Hematopoietic multipotent progenitor cell treated with erythropoietin and hydrocortisone succinate and interleukin-3 and kit ligand, for 15 days (in vitro differentiated cells): ENCODE data around the gene SYT7.

Source experiments
- DNase-seq: peaks from one replicate; pipeline ENCODE4 v3.0.0-alpha.2; 2015; ENCODE audit warnings: low spot score

SYT7 gene

DNA sequence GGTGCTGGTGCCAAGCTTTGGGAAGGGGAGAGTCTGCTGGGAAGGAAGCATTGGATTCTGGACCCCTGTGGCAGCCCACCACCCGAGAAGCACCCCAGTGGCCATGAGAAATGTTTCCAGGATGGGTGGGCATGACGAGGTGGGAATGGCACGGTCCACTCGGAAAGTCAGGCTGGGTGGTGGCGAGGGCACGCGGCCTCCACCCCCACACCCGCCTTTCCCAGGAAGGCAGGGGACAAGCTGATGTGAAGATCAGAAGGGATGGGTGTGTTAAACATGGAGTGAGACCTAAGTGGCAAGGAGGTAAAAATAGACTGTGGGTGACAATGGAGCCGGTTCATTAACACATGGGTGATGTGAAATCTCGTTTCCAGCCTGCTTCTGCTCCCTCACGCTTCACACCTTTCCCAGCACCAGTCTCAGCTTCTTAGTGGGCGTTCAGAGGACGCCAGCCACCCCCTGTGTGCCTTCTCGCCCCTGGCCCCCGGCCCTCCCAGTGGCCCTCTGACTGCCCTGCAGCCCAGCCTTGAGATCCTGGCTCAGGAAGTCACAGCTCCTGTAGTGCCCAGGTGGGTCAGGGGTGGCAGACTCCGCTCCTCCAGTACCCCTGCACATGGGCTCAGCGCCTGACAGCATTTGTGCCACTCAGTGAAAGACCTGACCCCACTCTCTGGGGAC is 44.7 kb downstream of the SYT7 start:
- no peak for DNase-seq

- no peak for DNase-seq
These were observed 45.7 kb downstream of the SYT7 start for GRCh38 chr11:61534933-61535839.

DNA sequence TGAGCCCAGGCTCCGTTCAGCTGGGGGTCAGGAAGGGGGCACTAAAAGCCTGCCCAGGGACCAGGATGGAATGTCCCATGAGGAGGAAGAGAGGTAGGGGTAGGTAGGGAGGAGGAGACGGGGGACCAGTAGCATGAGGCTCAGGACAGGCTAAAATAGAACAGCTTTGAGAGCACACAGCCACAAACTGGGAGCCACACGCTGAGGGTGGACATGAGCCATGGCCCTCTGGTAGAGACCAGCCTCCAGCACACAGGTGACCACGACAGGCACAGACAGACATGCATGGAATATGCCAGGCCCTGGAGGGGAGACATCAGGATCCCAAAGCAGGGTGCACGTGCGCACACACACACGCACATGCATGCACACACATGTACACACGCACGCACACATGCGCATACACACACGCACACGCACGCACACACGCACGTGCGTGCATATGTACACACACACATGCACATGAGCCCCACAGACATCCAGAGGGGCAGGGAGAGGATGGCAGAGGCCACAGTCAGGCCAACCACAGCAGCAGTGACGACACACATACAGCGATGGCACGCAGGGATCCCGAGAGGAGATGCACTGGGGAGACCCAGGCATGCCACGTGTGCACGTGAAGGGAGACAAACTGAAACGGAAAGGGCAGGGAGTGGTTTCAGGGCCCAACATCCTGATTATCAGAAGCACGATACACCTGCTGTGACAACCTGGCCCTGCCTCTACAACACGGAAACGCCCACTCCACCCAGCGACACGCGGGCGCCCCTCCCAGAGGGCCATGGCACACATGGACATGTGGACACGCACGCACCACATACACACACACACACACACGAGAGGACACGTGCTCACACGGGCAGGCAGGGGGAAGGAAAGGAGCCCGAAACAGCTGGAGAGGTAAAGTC is 46.6 kb downstream of the SYT7 start:
- DNase-seq, result no peak

DNA sequence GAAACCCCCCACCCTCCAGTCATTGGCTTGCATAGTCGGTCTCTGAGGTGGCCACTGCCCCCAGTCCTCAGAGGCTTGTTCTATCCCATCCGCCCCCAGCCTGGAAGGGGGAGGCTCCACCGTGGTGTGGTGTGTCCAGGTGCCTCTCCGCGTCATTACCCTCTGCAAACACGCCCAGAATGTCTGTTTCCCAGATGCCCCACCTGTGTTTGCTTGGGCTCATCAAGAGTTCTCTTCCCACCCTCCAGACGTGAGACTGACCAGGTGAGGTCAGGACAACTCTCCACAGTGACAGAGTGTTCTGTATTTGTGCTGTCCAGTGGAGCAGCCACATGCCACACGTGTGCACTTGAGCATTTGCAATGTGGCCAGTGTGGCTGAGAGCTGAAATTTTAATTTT is 47.5 kb downstream of the SYT7 start:
- DNase-seq, result no peak

DNA sequence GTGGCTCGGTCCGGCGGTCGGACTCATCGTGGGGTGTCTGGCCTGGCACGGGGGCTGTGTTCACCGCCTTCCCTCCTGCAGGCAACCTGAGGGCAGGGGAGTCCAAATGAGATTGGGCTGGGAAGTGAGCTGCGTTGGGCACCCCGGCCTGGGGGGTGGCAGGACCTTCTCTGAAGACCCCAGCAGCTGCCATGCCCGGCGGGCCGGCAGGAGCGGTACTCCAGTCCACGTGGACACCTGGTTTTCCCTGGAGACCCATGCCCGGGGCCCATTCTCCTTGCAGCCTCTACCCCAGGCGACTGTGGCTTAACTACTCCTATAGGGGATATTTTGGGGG is 47.9 kb downstream of the SYT7 start:
- no peak for DNase-seq

- DNase-seq, result peak; percentile 50
These were observed 48.5 kb downstream of the SYT7 start for GRCh38 chr11:61532134-61533038.

DNA sequence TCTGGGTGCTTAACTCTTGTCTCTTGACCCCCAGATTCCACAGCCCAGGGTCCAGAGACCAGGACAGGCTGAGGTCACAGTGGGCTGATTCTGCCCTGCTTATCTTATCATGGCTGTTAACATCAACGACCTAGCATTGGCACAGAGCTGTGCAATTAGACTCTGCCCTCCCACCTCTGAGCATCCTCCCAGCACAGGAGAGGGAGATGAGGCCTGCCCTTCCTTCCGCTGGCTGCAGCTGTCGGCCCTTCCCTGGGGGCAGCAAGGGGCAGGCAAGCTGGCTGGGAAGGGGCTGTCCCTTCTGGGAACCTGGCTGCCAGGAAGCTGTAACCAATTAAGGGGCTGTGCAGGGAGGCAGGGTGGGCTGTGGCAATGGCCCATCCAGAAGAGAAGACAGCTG is 49.8 kb downstream of the SYT7 start:
- DNase-seq, result no peak

- no peak for DNase-seq
These were observed 51.2 kb downstream of the SYT7 start for GRCh38 chr11:61529537-61530225.

- DNase-seq, result no peak
These were observed 52.8 kb downstream of the SYT7 start for GRCh38 chr11:61528114-61528513.

DNA sequence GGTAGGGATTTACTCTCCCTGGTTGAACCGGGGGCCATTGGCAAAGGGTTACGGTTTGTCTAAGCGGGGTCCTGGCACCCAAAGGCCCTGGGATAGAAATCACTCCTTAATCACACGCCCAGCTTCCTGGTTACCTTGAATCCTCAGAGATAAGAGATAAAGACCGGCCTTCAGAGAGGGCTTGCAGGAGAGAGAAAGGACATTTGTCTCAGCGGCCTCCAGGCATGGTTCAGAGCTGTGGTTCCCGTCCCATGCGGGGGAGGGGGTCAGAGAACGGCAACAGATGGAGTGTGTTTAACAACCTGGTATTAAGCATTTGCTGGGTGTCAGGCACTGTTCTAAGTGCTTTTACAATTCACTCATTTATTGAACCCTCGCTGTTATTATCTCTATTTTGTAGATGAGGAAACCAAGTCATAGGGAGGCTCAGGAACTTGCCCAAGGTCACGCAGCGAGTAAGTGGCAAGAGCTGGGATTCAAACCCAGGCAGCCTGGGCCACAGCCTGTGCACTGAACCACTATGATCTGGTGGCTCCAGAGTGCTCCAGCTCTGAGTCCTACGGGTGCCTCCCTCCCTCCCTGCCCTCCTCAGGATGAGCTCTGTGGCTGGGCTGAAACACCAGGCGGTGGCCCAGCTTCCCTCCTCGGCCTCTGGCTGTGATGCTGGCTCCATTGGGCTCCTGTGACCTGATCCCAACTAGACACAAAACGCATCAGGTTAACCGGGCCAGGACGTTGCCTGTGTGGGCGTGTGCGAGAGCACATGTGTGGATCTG is 53.7 kb downstream of the SYT7 start:
- no peak for DNase-seq

DNA sequence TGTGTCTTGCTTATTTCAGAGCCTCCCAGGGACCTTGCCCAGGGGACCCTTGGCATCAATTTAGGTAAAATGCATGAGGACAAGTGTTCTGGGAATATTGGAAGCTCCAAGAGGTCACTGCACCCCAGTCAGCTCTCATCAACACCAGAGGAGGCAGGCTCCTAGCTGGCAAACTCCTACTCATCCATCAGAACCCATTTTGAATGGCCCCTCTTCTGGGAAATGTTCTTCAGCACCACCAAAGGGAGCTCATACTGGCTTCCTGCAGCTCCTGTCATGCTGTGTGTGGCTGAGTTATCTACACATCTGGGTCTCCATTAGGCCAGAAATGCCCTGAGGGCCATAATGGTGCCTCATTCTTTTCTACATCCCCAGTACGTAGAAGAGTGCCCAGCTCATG is 54.6 kb downstream of the SYT7 start:
- DNase-seq, result no peak

DNA sequence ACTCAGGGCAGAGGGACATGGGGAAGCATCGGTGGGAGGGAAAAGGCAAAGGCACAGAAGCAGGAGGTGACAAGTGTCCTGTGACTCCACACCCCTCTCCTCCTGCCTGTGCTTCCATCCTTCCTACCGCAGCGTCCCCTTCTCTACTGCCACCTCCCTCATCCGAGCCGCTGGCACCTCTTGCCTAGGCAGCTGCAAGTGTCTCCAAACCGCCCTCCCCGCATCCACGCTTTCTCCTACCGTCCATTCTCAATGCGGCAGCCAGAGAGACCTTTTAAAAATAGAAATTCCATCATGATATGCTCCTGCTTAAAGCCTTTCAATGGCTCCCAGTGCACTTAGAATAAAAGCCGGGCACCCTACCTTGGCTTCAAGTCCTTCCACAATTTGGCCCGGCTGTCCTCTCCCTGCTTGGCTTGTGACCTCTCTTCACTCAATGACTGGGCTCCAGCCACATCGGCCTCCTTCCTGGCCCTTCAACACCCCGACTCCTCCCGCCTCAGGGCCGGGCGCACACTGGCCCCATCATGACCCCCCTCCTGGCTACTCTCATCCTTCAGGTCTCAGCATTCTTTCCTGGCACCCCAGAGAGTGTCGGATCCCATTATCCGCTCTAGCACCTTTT is 55.8 kb downstream of the SYT7 start:
- no peak for DNase-seq

- DNase-seq, result no peak
These were observed 56.4 kb downstream of the SYT7 start for GRCh38 chr11:61524446-61524845.

DNA sequence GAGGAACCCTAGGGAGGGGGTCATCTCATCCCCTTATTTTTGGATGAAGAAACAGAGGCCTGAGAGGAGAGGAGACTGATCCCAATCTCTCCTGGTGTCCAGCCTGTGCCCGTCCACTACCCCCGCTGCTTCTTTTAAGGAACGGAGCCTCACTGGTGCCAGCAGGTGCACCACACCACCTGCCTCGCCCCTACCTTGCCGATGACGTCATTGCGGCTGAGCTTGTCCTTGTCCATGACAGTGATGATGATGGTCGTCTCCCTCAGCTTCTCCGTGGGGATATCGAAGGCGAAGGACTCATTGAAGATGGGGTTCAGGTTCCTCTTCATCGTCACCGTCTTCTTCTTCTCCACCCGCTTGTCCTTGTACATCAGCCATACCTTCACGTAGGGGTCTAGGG is 58.0 kb downstream of the SYT7 start:
- no peak for DNase-seq

- no peak for DNase-seq
These were observed 62.7 kb downstream of the SYT7 start for GRCh38 chr11:61518032-61518795.

DNA sequence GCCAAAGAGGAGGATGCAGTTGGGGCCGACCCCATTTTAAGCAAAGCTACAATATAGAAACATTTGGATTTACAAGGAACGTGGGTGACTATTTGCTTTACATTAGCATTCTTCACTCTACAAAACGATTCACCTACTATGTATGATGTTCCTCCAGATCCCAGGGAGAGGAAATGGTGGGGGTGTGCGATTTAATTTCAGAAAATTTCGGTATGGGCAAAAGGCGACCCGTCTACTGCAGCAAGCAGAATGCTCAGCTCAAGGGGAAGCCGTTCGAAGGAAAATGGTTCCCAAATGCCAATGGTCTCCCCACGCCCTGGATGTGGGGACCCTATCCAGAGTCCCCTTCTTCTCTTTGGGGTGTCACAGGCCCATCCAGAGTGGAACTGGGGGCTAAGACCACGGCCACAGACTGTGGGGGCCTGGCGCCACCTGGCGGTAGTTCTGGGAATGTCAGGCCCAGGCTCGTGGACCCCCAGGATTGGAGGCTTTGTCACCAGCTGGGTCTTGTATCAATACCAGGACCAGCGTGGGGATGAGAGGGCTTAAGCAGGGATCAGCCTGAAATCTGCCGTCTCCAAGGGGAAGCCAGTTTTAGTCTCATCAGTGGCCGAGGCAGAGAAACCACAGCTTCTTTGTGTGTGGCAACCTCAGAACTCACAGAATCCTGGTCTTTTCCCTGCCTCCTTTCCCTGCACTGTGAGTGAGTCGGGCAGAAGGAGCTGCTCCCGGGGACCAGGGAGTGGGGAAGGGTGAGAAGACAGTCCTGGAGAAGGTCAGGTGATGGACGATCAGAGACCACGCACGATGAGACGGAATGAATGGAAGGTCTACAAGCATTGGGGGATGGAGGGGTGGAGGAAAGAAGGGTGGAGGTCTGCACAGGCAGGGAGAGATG is 64.0 kb downstream of the SYT7 start:
- peak; percentile 50 for DNase-seq

GRCh38 chr11:61516191-61516590 is 64.7 kb downstream of the SYT7 start:
- DNase-seq, result no peak

DNA sequence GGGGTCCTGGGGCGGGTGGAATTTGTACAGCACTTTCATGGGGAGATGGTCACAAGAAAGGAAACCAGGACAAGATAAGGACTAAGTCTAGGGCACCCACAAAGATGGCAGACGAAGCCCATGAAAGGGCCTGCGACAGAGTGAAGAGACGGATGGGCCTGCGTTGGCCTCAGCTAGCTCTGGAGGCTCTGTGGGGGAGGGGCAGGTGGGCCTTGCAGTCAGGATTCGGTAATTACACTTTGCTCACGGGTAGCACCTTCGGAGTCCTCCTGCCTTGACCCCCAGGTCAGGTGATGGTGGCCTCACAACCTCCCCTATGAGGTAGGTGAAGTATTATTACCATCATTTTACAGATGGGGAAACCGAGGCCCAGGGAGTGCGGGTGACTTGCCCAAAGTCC is 65.2 kb downstream of the SYT7 start:
- no peak for DNase-seq
